GM18873 (cell line): ENCODE results near the gene GRID1.

Experiments used
- ATAC-seq: cut with Tn5 transposase; IDR thresholded peaks from one replicate; pipeline ENCODE4 v1.9.1; 2021; ENCODE audit warnings: mild to moderate bottlenecking, moderate library complexity, moderate number of reproducible peaks; ENCODE audit not compliant: unreplicated experiment, low FRiP score

The GRID1 gene

DNA sequence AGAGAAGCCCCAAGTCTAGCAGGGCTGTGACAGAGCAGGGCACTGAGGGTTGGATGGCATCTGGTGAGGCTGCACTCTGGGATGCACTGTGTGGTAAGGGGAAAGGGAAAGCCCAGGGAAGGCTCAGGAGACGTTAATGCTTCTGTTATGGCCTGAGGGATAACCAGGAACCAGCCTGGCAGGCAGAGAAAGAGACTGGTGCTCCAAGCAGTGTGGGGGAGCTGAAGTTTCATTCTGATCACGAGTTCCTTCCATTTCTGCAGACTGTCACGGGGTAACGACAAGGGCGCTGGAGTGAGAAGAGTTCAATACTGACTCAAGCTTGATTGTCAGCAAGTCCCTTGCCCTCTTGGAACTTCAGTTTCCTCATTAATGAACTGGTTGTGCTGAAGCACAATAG, 730.9 kb downstream of the GRID1 start:
- ATAC-seq: no peak

DNA sequence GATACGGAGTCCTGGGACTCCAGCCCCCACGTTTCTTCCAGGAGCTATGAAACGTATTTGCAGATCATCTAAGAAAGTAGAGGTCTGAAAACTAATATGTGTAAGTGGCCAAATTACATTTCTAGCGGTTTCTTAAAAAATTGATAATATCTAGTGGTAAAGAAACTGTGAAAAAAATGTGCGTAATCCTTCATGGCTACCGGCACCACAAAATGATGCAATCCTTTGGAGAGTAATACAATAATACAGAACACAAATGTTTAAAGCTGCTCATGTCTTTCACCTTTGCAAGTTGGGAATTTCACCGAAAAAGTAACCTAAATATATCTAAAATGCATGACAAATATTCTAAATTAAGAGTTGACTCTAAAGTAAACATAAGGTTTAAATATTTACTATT, 742.1 kb downstream of the GRID1 start:
- no peak for ATAC-seq

DNA sequence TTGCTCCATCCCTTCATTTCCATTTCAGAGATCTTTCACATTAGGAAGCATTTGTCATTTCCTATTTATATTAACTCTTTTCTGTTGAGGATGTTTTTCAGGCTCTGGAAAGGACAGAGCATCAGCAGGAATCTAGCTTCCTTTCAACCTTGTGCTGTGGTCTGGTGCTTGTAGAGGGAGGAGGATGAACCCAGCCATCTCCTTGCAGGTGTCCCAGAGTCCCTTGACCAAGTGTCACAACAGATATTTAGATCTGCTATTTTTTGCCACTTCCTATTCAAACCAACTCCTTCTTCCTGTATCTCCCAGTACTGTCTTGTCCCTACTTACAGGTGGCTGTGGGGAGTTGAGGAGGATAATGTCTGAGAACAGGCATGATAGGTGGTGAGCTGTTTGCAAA, 742.8 kb downstream of the GRID1 start:
- ATAC-seq: no peak

DNA sequence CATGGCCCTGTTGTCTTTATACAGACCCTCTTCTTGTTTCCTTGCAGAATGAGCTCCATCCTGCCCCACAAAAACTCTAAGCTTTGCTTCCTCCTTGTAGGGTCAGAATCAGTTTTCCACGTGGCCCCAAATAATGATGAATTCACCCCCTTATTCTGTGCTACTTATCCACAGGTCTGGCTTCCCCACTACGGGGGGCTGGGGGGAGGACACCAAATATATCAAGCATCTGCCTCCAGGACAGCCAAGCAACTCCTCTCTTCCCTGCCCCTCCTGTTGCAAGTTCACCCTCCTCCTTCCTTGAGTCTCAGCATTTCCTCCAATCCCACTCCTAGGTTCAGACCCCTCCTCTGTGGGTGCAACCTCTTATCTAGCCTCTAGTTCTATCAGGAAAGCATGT, 743.3 kb downstream of the GRID1 start:
- no peak for ATAC-seq

DNA sequence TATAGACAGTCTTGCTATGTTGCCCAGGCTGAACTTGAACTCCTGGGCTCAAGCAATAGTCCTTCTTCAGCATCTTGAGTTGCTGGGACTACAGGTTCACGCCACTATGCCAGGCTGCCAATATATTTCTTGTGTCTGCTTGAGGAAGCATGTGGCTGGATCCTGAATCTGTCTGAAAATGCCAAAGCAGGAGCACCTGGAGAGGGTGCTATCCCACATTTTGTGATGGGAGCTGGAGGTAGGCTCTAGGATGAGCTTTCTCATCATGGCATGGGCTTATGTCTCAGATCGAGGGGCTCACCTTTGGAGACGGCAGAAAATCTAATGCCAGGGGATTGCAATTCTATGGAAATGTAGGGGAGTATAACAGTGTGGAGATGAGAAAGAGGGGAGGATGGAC, 744.2 kb downstream of the GRID1 start:
- ATAC-seq: no peak

DNA sequence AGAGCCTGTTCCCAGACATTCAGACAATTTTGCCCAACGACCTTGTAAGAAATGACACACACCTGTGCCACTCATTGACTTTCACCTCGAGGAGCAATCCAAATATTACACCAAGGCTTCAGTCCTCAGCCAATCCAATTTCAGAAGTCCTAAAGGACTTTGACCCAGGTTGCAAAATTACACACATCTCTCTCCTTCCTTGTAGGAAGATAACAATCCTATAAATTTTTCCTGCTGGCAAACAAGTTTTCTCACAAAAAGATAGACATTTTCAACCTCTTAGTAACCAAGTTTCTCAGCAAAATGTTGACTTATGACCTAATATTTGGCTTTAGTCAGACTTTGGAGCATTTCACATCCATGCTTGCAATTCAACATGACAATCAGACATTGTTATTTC, 745.0 kb downstream of the GRID1 start:
- ATAC-seq: no peak

DNA sequence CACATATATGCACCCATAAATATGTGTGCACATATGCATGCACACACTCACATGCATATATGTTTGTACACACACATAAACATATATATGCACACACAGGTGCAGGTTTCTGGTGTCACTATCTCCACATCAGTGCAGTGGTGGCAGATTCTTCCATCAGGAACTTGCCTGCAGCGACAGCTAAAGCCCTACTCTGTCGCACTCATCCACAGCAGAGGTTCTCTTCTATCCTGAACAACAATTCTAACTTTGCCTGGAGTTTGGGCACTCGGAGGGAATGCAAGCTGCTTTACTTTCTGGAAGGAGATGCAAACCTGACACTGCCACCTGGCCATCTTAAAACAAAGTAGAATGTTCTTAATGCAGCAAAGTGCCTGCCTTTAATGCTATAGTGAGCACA, 745.8 kb downstream of the GRID1 start:
- no peak for ATAC-seq

DNA sequence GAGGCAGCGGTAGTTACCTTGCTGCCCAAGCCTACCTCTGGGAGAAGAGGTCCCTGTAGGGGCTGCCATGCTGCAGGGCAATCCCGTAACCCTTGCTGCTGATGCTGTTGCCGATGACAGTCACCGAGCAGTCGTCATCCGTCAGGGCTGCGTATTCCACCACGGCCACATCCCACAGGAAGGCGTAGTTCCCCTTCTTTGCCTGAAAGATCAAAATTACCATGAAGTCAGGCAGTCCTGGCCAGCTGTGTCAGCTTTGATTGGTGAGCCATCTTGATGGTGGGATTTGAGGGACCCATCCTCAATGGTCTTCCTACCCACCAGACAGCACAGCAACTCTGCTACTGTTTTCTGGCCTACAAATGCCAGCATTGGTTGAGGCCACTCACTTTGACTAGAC, 746.8 kb downstream of the GRID1 start:
- ATAC-seq: no peak

DNA sequence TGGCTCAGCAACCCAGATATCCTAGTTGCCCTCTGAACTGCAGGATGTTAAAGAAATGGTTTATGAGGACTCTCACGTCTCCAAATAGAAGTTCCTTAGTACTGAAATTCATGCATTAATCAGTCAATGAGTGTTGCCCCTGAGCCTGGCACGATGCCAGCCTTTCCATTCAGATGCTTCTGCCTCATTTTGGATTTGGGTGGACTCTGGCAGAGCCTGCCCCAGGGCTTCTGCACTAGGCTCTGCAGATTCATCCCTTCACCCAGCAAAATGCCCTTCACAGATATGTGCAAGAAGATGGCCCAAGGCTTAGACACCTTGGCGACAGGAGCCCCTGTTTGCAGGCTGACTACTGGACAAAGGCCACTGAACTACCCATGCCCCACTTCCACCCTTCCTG, 747.8 kb downstream of the GRID1 start:
- no peak for ATAC-seq

DNA sequence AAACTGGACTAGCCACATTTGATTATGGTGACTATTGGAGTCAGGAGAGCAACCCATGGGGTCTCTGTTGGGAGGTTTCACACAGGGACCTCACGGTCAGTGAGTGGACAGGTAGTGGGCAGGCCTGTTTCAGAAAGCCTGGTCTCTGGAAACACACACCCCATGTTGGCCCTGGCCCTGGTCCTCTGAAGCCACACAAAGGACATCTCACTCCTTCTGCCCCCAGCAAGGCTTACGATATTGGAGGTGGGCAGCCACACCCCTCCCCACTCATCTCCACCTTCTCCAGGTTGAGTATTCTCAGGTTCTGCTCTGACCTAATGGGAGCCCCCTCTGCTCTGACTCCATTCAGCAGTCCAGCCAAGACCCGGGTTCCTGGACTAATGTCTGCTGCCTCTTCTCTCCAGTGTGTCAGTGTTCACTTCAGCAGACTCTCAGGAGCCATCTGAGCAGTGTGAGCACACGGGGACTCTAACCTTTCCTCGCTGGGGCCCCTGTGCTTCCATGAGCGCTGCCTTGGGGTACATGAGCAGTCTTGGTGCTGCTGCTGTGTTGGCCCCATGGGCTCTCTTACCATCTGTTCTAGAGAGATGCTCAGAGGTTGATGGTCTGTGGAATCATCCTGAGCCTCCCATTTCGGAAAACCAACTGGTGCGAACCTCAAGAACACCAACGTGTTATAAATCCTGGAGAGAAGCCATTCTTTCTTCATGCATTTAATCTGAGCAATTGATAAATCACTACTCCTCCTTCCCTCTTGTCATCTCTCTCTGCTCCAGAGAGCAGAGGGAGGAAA, 748.6 kb downstream of the GRID1 start:
- ATAC-seq: no peak

DNA sequence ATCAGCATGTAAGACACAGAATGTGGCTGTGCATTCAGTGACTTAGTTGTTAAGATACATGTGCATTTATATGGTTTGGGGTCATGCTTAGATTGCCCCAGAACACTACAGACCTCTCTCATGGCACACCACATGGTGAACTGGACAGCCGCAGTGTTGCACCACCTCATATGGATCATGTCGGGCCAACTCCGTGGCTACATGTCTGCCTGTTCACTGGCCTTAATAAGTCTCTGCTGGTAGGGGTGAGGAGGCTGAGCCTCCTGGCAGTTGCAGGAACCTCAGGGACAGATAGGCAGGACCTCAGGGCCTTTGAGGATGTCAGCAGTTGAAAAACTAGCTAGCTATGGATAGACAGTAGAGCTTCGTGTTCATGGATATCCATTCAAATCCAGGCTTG, 751.0 kb downstream of the GRID1 start:
- ATAC-seq: no peak

DNA sequence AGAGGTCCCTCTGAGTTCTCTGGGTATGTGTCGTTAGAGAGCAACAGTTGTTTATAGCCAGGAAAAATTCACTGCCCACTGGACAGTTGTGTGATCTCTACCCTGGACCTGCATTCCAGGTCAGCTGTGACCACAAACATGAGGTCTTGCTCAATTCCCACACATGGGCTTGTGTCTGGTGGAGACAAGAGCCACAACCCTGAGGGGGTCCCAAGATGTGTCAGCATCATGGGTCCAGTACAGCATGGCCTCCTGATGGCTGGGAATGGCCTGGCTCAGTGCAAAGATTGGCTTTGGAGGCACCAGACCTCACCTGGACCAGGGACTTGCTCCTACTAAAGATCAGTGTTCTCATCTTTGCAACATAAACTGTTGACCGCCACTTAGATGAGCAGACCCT, 751.6 kb downstream of the GRID1 start:
- no peak for ATAC-seq

DNA sequence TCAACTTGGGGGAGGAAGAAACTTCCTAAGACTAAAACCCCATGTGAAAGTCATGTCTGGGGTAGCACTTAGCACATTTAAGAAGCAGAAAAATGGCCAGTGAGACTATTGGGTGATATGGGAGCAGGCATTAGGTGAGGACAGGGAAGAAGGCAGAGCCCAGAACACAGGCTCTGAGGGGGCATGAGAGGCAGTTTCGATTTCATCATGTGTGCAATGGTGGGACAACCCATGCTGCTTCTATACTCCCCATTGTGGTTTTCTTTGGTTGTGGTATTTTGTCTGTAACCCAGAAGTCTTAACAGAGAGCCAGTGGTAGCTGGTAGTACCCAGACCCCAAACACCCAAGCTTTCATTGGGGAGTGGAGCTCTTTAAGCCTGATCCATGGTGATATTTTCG, 752.0 kb downstream of the GRID1 start:
- ATAC-seq: no peak

DNA sequence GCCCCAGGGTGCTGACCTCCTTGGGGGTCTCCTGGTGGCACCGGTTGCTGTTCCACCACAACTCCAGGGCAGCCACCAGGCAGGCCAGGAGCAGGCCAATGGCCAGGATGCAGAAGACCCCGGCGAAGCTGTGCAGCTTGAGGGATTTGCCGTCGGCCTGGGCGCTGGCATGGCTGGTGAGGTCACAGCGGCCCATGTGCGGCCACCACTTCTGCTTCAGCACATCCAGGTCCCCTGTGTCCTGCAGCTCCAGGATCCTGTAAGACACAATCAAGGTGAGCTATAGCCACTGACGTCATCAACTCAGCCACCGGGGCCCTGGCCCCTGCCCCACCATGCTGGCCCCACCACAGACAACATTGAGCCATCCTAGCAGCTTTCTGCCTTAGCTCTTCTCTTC, 753.2 kb downstream of the GRID1 start:
- ATAC-seq: no peak

DNA sequence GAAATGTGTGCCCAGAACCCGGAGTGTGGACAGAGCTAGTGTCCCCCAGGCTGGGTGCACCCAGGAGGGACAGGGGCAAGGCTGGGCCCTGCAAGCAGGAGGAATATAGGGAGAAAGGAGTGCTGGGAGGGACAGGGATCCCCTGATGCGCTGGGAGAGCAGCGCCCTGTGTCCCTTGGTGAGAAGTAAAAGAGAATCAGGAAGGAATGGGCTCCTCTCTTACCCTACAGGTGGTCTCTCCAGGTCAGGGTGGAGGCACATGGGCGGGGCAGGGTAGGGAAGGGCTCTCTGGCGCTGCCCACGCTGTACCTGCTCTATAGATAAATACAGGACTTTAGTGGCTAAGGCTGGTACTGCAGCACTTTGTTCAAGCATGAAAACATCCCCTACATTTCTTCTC, 753.8 kb downstream of the GRID1 start:
- ATAC-seq: no peak

DNA sequence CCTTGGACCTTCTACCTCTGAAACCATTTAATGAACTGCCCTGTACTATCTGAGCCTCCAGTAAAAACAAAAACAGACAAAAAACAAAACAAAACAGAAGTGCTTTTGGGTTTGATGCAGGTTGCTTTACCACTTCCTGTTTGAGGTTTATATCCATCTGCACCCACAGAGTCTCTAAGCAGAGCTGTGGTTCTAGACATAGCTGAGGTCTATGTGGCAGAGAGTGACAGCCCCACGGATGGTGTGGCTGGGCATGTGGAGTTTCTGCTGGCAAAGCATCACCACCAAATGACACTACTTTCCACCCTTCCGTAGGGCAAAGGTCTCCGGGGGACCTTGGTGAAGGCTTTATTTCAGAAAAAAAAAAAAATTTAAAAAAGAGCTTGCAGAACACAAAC, 754.2 kb downstream of the GRID1 start:
- ATAC-seq: peak; percentile 88

DNA sequence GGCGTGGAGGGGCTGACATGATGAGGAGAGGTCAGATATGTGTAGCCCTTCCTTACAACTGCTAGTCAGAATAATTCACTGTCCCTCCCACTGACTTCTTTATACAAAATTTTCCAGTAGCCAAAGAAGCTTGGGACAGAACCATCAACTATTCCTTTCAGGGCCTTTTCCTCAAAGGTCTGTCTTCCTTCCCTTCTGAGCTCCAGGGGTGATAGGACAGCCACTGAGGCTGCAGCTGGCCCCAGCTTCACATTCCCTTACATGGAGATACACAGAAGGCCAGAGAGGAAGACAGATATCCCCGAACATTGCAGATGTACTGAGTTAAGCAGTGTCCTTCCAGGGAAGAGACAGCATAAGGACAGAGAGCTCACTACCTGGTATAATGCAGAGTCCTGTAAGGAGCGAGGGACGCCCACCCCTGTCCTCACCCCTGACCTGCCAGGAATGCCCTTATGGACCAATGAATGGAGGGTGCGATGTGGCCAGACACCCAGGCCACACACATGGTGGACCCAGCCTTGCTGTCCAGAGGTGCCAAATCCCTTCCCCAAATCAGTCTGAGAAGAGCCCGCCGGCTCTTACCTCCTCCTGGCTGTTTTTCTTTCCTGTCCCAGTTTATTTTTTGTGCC, 754.7 kb downstream of the GRID1 start:
- no peak for ATAC-seq

DNA sequence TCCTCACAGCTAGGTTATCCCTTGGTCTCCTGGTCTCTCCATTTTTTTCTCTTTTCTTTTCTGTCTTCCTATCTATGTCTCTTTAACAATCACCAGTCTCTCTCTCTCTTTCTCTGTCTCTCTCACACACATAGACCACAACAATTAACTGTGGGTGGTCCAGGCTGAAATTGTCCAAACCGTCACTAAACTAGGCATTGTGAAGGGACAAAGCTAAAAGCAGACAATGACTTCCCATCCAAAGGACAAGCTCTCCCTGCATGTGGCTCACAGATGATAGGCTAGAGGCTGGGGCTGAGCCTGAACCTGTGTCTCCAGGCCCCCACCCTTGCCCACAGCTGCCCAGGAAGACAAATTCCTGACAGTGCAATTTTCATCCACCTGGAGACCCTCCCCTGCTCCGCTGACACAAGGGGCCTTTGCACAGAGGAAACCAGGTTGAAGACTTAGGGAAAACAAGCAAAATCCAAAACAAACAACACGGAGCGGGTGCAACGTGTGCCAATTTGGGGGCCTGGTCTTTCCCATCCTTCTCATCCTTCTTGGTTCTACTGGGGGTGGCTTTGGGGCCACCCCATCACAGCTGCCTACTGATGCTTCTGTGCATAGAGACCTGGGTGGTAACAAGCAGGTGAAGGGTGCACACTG, 755.4 kb downstream of the GRID1 start:
- no peak for ATAC-seq

DNA sequence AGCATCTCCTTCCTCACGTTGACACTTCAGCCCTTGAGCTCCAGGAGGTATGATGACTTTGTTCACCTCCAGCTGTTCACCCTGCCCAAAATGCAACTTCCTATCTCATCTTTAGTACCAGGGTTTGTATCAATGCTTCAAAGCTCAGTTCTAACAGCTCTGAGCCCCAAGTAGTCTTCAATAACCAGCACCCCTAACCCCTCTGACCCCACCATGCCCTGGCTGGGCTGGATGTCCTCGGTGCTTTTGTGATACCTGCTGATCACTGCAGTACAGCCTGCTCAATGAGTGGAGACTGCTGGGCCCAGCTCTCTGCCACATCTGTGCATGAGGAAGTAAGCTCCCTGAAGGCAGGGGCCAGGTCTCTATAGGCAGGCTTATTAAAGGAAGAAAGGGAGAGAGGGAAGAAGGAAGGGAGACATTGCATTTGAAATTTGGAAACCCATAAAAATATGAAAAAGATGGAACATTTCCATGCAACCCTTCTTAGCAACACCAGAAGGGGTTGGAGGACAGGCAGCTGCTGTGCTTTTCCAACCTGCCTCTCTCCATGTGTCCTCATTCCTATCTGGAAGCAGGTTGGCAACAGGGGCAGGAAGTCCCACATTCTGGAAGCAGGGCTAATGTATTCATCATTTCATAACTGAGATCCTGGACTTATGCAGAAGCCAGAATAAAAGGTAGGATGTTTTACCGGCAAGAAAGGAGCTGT, 756.1 kb downstream of the GRID1 start:
- ATAC-seq: no peak

DNA sequence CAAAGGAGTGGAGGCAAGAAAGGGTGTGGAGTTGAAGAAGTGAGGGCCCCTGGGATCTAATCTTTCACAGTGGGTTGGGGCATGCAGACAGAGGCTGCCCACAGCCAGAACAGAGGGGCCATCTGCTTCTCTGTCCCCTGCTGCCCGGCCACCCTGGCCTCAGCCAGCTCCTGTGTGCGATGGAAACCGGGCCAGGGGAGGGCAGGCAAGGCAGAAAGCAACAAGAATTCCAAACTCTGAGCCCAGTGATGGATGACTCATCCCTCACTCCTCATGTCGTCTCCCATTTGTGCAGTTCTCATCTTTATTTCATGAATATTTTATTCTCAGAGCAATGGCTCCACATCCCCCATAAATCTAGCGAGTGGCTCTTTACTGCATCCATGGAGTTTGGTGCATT, 757.1 kb downstream of the GRID1 start:
- ATAC-seq: no peak

DNA sequence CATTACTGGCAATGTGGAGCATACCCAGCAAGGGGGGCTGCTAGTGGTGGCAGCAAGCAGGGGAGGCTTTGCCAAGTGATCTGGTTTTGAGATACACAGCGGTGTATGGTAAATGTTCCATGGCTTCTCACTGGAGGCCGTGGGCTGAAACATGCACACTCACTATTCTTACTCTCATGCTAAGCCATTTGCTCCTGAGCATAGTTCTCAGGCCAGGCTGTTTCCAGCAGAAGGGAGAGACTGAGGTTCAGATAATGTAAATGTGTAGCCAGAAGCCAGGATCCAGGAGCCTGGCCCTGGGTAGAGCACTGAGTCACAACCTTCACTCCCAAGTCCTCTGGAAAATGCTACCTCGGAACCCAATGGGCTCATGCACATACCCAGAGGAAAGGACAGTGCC, 757.9 kb downstream of the GRID1 start:
- ATAC-seq: no peak
